Erythroblast (primary cell): ENCODE measurements around the gene ZNF722.

Source experiments
- GATA1 ChIP-seq: IDR thresholded peaks from 2 replicates; pipeline ENCODE4 v1.6.1; 2011; ENCODE audit warnings: low read depth, mild to moderate bottlenecking, control low read depth, low read length, moderate library complexity
- POLR2A ChIP-seq: IDR thresholded peaks from 2 replicates; pipeline ENCODE4 v1.6.1; 2011; ENCODE audit warnings: mild to moderate bottlenecking, low read length

DNA sequence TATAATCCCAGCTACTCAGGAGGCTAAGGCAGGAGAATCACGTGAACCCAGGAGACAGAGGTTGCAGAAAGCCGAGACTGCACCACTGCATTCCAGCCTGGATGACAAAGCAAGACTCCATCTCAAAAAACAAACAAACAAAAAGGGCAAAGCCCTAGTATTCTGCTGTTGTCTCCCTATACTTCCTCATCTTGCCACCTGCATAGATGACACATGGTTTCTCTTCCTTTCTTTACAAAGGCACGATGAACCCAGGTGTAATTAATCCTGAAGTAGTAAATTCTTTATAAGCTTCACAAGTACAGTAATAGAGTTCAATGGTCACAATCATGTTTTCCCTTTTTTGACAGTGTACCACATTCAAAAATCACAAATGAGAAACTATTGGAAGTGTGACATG is 36.7 kb downstream of the ZNF722 start:
- TF ChIP-seq POLR2A (no peak), GATA1 (no peak)
